CD8-positive, alpha-beta memory T cell (primary cell): ENCODE results near the gene FXYD3. TPM values are rescaled to one million over a fixed set of nuclear protein-coding genes. Genes with fewer than 3 reads are reported as not detected.

Experiments
- CTCF ChIA-PET: fragments of 350-600 bp; sonication (Branson Sonifier 250); formaldehyde crosslinking; loops from one replicate; lab custom pipeline; 2021; ENCODE audit warnings: antibody characterized with exemption; lab: Charles Lee
- POLR2A ChIA-PET: fragments of 350-600 bp; sonication (Branson Sonifier 250); formaldehyde crosslinking; loops from one replicate; lab custom pipeline; 2021; ENCODE audit warnings: antibody characterized with exemption; lab: Charles Lee
- DNase-seq, 5 donors: peaks; one replicate each; pipeline versions ENCODE4 v3.0.0 to v3.0.0-alpha.2; 2020 to 2022; ENCODE audit warnings: mixed read lengths in 1 of 5
- H3K27ac ChIP-seq: one replicate; pipeline ENCODE4 v1.7.0; 2013; ENCODE audit warnings: low read depth, mild to moderate bottlenecking, low read length, moderate library complexity
- H3K27me3 ChIP-seq: 2 replicates; pipeline ENCODE4 v1.7.0; 2013; ENCODE audit warnings: low read length, mild to moderate bottlenecking; ENCODE audit not compliant: insufficient read depth, poor library complexity, severe bottlenecking
- H3K36me3 ChIP-seq: 2 replicates; pipeline ENCODE4 v1.7.0; 2013; ENCODE audit warnings: mild to moderate bottlenecking, low read length, moderate library complexity; ENCODE audit not compliant: insufficient read depth
- H3K4me1 ChIP-seq: 2 replicates; pipeline ENCODE4 v1.7.0; 2013; ENCODE audit warnings: mild to moderate bottlenecking, low read length, moderate library complexity; ENCODE audit not compliant: insufficient read depth
- H3K4me3 ChIP-seq: 2 replicates; pipeline ENCODE4 v1.7.0; 2013; ENCODE audit warnings: mild to moderate bottlenecking, low read length
- H3K9me3 ChIP-seq: 2 replicates; pipeline ENCODE4 v1.7.0; 2013; ENCODE audit warnings: mild to moderate bottlenecking, low read length
- H3K27ac Mint-ChIP-seq, 8 donors: one replicate each; pipeline ENCODE4 v1.8.0; 2020 to 2021; ENCODE audit warnings: mixed read lengths in 8 of 8, mild to moderate bottlenecking in 6 of 8, inconsistent platforms in 3 of 8, moderate library complexity in 3 of 8
- H3K27me3 Mint-ChIP-seq, 2 donors: one replicate each; pipeline ENCODE4 v1.8.0; 2020 to 2021; ENCODE audit warnings: mixed read lengths in 2 of 2, mild to moderate bottlenecking in 1 of 2, moderate library complexity in 1 of 2
- H3K36me3 Mint-ChIP-seq, 3 donors: one replicate each; pipeline ENCODE4 v1.8.0; 2020 to 2021; ENCODE audit warnings: mixed read lengths in 3 of 3, inconsistent platforms in 1 of 3, mild to moderate bottlenecking in 1 of 3
- H3K4me1 Mint-ChIP-seq, 3 donors: one replicate each; pipeline ENCODE4 v1.8.0; 2020 to 2021; ENCODE audit warnings: mixed read lengths in 3 of 3, inconsistent platforms in 1 of 3, mild to moderate bottlenecking in 1 of 3
- H3K4me3 Mint-ChIP-seq, 7 donors: one replicate each; pipeline ENCODE4 v1.8.0; 2020 to 2021; ENCODE audit warnings: mixed read lengths in 7 of 7, mild to moderate bottlenecking in 6 of 7, moderate library complexity in 4 of 7, inconsistent platforms in 2 of 7
- H3K9me3 Mint-ChIP-seq, 5 donors: one replicate each; pipeline ENCODE4 v1.8.0; 2020 to 2022; ENCODE audit warnings: mixed read lengths in 5 of 5, mild to moderate bottlenecking in 3 of 5, moderate library complexity in 2 of 5, inconsistent platforms in 1 of 5
- polyA plus RNA-seq: library from polyadenylated mRNA; unstranded; fragments of 300-500 nt; fragmentation: Illumina TruSeq; gene quantifications from one replicate; pipeline ENCODE4 v1.2.3, GENCODE V29; 2021
- total RNA-seq, 2 experiments: library from RNA; stranded (reverse); gene quantifications; one replicate each; pipeline ENCODE4 v1.2.3, GENCODE V29; 2021

FXYD3 gene
- total and polyA plus RNA-seq, 3 experiments from 2014 or later, result not detected

- no peak for DNase-seq
- POLR2A ChIA-PET, result no interaction called here
- CTCF ChIA-PET, result interaction anchor here (0.6 kb wide), 1 partner anchor 108 kb away, joined by 3 read pairs; no protein-coding TSS in a partner anchor
- no peak overlapping the region for H3K4me3 Mint-ChIP-seq
- Histone ChIP-seq H3K27ac (no peak overlapping the region), H3K4me1 (peaks cover 3% of the 10 kb centered on the region), H3K9me3 (no peaks in the 10 kb centered on the region), H3K36me3 (no peaks in the 10 kb centered on the region), H3K27me3 (no peaks in the 10 kb centered on the region), H3K4me3 (no peak overlapping the region)
- peak overlapping the region in 1 of 8 donors; percentile 24 for H3K27ac Mint-ChIP-seq
- H3K4me1 Mint-ChIP-seq, result peaks cover 2 to 3% (median 2%) of the 10 kb centered on the region in 3 donors
- peaks cover 4 to 11% of the 10 kb centered on the region in 2 donors for H3K27me3 Mint-ChIP-seq
- H3K9me3 Mint-ChIP-seq, result no peaks in the 10 kb centered on the region
- H3K36me3 Mint-ChIP-seq, result no peaks in the 10 kb centered on the region
These were observed 6.1 kb upstream of the FXYD3 start for GRCh38 chr19:35109395-35110112.

- DNase-seq, result no peak
- Mint-ChIP-seq H3K27me3 (peaks cover 5 to 11% of the 10 kb centered on the region in 2 donors), H3K36me3 (no peaks in the 10 kb centered on the region), H3K9me3 (no peaks in the 10 kb centered on the region), H3K4me3 (no peak overlapping the region), H3K27ac (no peak overlapping the region), H3K4me1 (peaks cover 5 to 6% (median 5%) of the 10 kb centered on the region in 3 donors)
- Histone ChIP-seq H3K27me3 (no peaks in the 10 kb centered on the region), H3K27ac (no peak overlapping the region), H3K36me3 (no peaks in the 10 kb centered on the region), H3K9me3 (no peaks in the 10 kb centered on the region), H3K4me3 (no peak overlapping the region), H3K4me1 (peaks cover 8% of the 10 kb centered on the region)
- CTCF ChIA-PET, result interaction anchor here (1.4 kb wide), 2 partner anchors 30 to 105 kb away, joined by 4 read pairs; no protein-coding TSS in a partner anchor
- POLR2A ChIA-PET, result no interaction called here
These were observed 4.6 kb upstream of the FXYD3 start for GRCh38 chr19:35110974-35111373.

- Histone ChIP-seq H3K9me3 (no peaks in the 10 kb centered on the region), H3K27ac (no peak overlapping the region), H3K4me1 (peaks cover 8% of the 10 kb centered on the region), H3K27me3 (no peaks in the 10 kb centered on the region), H3K4me3 (no peak overlapping the region), H3K36me3 (no peaks in the 10 kb centered on the region)
- no peak for DNase-seq
- ChIA-PET POLR2A (no interaction called here), CTCF (no interaction called here)
- no peak overlapping the region for H3K4me3 Mint-ChIP-seq
- H3K27ac Mint-ChIP-seq, result peak overlapping the region in 1 of 8 donors; percentile 38
- peaks cover 5 to 11% of the 10 kb centered on the region in 2 donors for H3K27me3 Mint-ChIP-seq
- peaks cover 0 to 2% (median 0%) of the 10 kb centered on the region in 3 donors for H3K36me3 Mint-ChIP-seq
- H3K9me3 Mint-ChIP-seq, result no peaks in the 10 kb centered on the region
- peaks cover 5 to 6% (median 5%) of the 10 kb centered on the region in 3 donors for H3K4me1 Mint-ChIP-seq
These were observed 2.5 kb upstream of the FXYD3 start for GRCh38 chr19:35112995-35113688.

GRCh38 chr19:35114353-35115176 is 1.1 kb upstream of the FXYD3 start:
- H3K27ac ChIP-seq, result no peak overlapping the region
- CTCF ChIA-PET, result interaction anchor here (0.9 to 1.6 kb wide), 8 partner anchors 10 to 160 kb away, joined by 3 to 6 read pairs (median 4); partner anchors contain the start of gene LGI4

GRCh38 chr19:35116072-35116801 is 614 bp downstream of the FXYD3 start:
- Mint-ChIP-seq H3K36me3 (peaks cover 0 to 2% (median 0%) of the 10 kb centered on the region in 3 donors), H3K9me3 (no peaks in the 10 kb centered on the region), H3K27me3 (peaks cover 4 to 5% of the 10 kb centered on the region in 2 donors), H3K4me3 (no peak overlapping the region), H3K27ac (peak overlapping the region in 2 of 8 donors; percentile 44 to 46), H3K4me1 (peaks cover 5 to 6% (median 5%) of the 10 kb centered on the region in 3 donors)
- ChIA-PET CTCF (interaction anchor here (1.7 to 1.8 kb wide), 3 partner anchors 25 to 72 kb away, joined by 4 to 5 read pairs (median 5); no protein-coding TSS in a partner anchor), POLR2A (no interaction called here)
- Histone ChIP-seq H3K4me3 (no peak overlapping the region), H3K27ac (no peak overlapping the region), H3K9me3 (no peaks in the 10 kb centered on the region), H3K27me3 (no peaks in the 10 kb centered on the region), H3K4me1 (peaks cover 8% of the 10 kb centered on the region), H3K36me3 (no peaks in the 10 kb centered on the region)
- DNase-seq, result no peak

More at GRCh38 chr19:35114353-35115176, 1.1 kb upstream of the FXYD3 start:
- peak; percentile 41 to 78 (median 56) for DNase-seq
- Histone ChIP-seq H3K36me3 (no peaks in the 10 kb centered on the region), H3K9me3 (no peaks in the 10 kb centered on the region), H3K27me3 (no peaks in the 10 kb centered on the region), H3K4me1 (peaks cover 8% of the 10 kb centered on the region), H3K4me3 (no peak overlapping the region)
- Mint-ChIP-seq H3K9me3 (no peaks in the 10 kb centered on the region), H3K36me3 (peaks cover 0 to 2% (median 0%) of the 10 kb centered on the region in 3 donors), H3K4me3 (peak overlapping the region in 2 of 7 donors; percentile 32 to 65), H3K27me3 (peaks cover 5 to 8% of the 10 kb centered on the region in 2 donors), H3K27ac (peak overlapping the region in 1 of 8 donors; percentile 74), H3K4me1 (peaks cover 5 to 6% (median 5%) of the 10 kb centered on the region in 3 donors)
- POLR2A ChIA-PET, result no interaction called here

GRCh38 chr19:35117116-35117515 is 1.5 kb downstream of the FXYD3 start:
- peaks cover under 1 to 3% of the 10 kb centered on the region in 2 donors for H3K27me3 Mint-ChIP-seq
- POLR2A ChIA-PET, result no interaction called here

GRCh38 chr19:35117799-35118198 is 2.2 kb downstream of the FXYD3 start:
- ChIA-PET CTCF (interaction anchor here (1.8 kb wide), 1 partner anchor 51 kb away, joined by 5 read pairs; no protein-coding TSS in a partner anchor), POLR2A (no interaction called here)
- H3K27me3 Mint-ChIP-seq, result peaks cover 0 to 3% of the 10 kb centered on the region in 2 donors
- H3K4me3 Mint-ChIP-seq, result no peak overlapping the region
- Histone ChIP-seq H3K4me1 (peaks cover 8% of the 10 kb centered on the region), H3K36me3 (no peaks in the 10 kb centered on the region), H3K27ac (no peak overlapping the region), H3K27me3 (no peaks in the 10 kb centered on the region), H3K4me3 (no peak overlapping the region), H3K9me3 (no peaks in the 10 kb centered on the region)
- peaks cover 0 to 2% (median 0%) of the 10 kb centered on the region in 3 donors for H3K36me3 Mint-ChIP-seq
- DNase-seq, result no peak
- H3K9me3 Mint-ChIP-seq, result no peaks in the 10 kb centered on the region
- peaks cover 5 to 6% (median 5%) of the 10 kb centered on the region in 3 donors for H3K4me1 Mint-ChIP-seq
- H3K27ac Mint-ChIP-seq, result no peak overlapping the region

More at GRCh38 chr19:35117116-35117515, 1.5 kb downstream of the FXYD3 start:
- Mint-ChIP-seq H3K4me3 (no peak overlapping the region), H3K36me3 (peaks cover 0 to 2% (median 0%) of the 10 kb centered on the region in 3 donors), H3K27ac (no peak overlapping the region), H3K9me3 (no peaks in the 10 kb centered on the region), H3K4me1 (peaks cover 5 to 6% (median 5%) of the 10 kb centered on the region in 3 donors)
- Histone ChIP-seq H3K4me3 (no peak overlapping the region), H3K27me3 (no peaks in the 10 kb centered on the region), H3K27ac (no peak overlapping the region), H3K4me1 (peaks cover 8% of the 10 kb centered on the region), H3K36me3 (no peaks in the 10 kb centered on the region), H3K9me3 (no peaks in the 10 kb centered on the region)
- DNase-seq, result no peak
- CTCF ChIA-PET, result interaction anchor here (1.7 to 1.8 kb wide), 2 partner anchors 24 to 51 kb away, joined by 5 read pairs; no protein-coding TSS in a partner anchor
